Measurements from ENCODE around the gene KIF26A. TPM values are rescaled to one million over a fixed set of nuclear protein-coding genes. Genes with fewer than 3 reads are reported as not detected.

The KIF26A gene
- total RNA-seq, 1 donor from 2014 or later, result 0.26 TPM

DNA sequence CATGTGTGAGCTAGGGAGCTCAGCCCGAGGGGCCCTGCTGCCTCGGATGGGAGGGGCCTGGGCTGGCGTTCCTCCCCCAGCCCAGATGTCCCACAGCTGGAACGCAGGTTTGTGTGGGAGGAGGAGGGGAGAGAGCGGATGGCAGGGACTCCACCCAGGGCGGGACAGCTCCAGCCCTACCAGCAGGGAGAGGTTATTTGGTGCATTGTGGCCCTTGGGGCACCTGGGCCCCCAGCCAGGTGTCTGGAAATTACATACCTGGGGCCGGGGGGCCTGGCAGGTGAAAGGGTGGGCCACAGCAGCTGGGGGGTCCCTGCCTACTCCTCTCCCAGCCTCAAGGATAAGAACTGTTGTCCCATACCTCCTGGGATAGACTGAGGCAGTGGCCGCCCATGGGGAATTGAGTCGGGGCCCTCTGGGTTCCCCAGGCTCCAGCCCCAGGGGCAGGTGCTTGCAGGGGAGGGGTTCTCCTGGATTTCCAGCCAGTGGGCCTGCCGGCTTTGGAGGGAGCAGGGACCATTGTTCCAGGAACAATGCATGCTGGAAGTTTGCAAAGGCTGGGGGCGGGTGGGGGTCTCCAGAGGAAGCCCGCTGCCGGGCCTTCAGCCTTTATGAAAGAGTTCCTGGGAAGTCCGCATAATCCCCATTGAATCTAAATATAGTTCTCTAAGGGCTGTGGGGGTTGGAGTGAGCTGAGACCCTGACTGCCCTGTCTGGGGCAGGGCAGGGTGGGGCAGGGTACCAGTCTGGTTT is 1.2 kb downstream of the KIF26A start:
- no peak for FAIRE-seq
- Histone ChIP-seq H3K4me3 (ENCODE audit: low read depth, low read length) (no peak overlapping the region), H3K27me3 (ENCODE audit: control insufficient read depth, insufficient read depth, low read length) (peaks cover 30% of the 10 kb centered on the region), H3K36me3 (ENCODE audit: control insufficient read depth, insufficient read depth, low read length) (no peaks in the 10 kb centered on the region)
- DNase-seq (ENCODE audit: low read depth), result no peak
- TF ChIP-seq, protein P1, sequence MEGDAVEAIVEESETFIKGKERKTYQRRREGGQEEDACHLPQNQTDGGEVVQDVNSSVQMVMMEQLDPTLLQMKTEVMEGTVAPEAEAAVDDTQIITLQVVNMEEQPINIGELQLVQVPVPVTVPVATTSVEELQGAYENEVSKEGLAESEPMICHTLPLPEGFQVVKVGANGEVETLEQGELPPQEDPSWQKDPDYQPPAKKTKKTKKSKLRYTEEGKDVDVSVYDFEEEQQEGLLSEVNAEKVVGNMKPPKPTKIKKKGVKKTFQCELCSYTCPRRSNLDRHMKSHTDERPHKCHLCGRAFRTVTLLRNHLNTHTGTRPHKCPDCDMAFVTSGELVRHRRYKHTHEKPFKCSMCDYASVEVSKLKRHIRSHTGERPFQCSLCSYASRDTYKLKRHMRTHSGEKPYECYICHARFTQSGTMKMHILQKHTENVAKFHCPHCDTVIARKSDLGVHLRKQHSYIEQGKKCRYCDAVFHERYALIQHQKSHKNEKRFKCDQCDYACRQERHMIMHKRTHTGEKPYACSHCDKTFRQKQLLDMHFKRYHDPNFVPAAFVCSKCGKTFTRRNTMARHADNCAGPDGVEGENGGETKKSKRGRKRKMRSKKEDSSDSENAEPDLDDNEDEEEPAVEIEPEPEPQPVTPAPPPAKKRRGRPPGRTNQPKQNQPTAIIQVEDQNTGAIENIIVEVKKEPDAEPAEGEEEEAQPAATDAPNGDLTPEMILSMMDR (IDR thresholded peaks at IDR 0.05; ENCODE audit: insufficient read depth, low read length, severe bottlenecking), result no peak

DNA sequence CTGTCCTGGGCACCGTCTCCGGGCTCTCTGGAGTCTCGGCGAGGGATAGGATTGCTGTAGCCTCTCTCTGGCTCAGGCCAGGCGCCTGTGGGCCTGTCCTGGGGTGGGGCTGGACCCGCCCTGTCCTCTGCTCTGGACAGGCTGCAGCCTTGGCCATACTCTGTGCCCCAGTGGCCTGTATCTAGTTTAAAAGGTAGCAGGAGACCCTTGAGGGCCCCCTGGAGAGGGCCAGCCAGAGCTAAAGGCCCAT is 1.8 kb downstream of the KIF26A start:
- H3K36me3 ChIP-seq (ENCODE audit: control insufficient read depth, insufficient read depth, low read length), result no peaks in the 10 kb centered on the region
- FAIRE-seq, result no peak
- H3K4me3 ChIP-seq (ENCODE audit: low read depth, low read length), result no peak overlapping the region
- peaks cover 28% of the 10 kb centered on the region for H3K27me3 ChIP-seq (ENCODE audit: control insufficient read depth, insufficient read depth, low read length)
- DNase-seq (ENCODE audit: low read depth), result no peak
- TF ChIP-seq, protein P1 (IDR thresholded peaks at IDR 0.05; ENCODE audit: insufficient read depth, low read length, severe bottlenecking), result no peak

DNA sequence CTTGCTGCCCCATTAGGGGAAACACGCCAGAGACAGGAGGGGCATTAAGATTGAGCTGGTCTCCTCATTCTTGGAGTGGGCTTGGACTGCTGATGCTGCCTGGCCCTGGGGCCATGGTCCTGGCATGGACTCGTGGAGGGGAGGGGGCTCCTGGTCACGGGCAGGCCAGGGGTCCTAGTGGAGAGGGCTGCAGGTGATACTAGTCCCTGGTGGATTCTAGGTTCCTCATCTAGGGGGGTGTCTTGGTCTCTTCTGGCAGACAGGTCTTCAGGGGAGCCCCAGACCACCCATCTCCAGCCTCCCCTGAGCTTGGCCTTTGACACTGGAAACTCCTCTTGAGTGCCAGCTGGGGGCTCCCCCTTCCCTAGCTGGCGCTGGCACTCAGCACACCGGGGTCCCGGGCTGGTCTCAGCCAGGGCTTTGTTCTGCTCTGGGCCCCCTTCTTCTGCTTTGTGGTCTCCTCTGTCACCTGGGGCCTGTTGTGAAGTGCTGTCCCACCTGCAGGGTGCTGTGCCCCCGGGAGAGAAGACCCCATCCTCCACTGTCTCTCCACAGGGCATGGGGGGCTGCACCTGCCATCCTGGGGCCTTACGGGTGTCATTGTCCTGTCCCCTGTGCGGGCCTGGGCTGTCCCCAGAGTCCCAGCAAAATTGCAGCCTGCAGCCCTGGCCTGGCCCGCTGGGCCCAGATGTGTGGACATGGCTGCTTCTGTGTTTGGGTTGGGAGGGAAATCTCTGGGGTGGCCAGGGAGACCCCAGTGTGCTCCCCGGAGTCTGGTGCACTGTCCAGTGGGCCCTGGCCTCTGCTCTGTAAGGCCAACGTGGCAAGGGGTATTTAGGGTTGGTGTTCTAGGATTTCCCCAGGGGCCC is 2.3 kb downstream of the KIF26A start:
- Histone ChIP-seq H3K4me3 (ENCODE audit: low read depth, low read length) (no peak overlapping the region), H3K36me3 (ENCODE audit: control insufficient read depth, insufficient read depth, low read length) (no peaks in the 10 kb centered on the region), H3K27me3 (ENCODE audit: control insufficient read depth, insufficient read depth, low read length) (peaks cover 22% of the 10 kb centered on the region)
- DNase-seq (ENCODE audit: low read depth), result no peak
- no peak for FAIRE-seq
- TF ChIP-seq, protein P1 (IDR thresholded peaks at IDR 0.05; ENCODE audit: insufficient read depth, low read length, severe bottlenecking), result no peak

DNA sequence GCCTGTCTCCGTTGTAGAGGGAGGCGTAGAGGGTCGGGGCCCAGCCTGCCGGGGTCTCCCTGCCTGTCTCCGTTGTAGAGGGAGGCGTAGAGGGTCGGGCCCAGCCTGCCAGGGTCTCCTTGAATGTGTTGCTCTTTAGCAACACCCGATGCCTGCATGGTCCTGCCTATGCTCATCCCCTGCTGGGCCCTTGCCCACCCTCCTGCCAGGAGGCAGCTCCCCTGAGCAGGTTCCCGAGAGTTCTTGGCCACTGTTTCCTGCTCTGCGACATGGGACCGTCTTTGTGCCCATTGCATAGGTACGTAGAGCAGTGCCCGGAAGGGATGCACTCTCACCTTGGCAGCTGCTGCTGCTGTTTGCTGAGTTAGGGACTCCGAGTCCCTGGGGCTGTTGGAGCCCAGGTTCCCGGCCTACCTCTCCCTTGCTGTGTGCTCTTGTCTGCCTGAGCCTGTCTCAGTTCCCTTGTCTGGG is 3.3 kb downstream of the KIF26A start:
- TF ChIP-seq, protein P1 (IDR thresholded peaks at IDR 0.05; ENCODE audit: insufficient read depth, low read length, severe bottlenecking), result no peak
- H3K27me3 ChIP-seq (ENCODE audit: control insufficient read depth, insufficient read depth, low read length), result peaks cover 15% of the 10 kb centered on the region
- no peak overlapping the region for H3K4me3 ChIP-seq (ENCODE audit: low read depth, low read length)
- FAIRE-seq, result no peak
- no peaks in the 10 kb centered on the region for H3K36me3 ChIP-seq (ENCODE audit: control insufficient read depth, insufficient read depth, low read length)
- no peak for DNase-seq (ENCODE audit: low read depth)

DNA sequence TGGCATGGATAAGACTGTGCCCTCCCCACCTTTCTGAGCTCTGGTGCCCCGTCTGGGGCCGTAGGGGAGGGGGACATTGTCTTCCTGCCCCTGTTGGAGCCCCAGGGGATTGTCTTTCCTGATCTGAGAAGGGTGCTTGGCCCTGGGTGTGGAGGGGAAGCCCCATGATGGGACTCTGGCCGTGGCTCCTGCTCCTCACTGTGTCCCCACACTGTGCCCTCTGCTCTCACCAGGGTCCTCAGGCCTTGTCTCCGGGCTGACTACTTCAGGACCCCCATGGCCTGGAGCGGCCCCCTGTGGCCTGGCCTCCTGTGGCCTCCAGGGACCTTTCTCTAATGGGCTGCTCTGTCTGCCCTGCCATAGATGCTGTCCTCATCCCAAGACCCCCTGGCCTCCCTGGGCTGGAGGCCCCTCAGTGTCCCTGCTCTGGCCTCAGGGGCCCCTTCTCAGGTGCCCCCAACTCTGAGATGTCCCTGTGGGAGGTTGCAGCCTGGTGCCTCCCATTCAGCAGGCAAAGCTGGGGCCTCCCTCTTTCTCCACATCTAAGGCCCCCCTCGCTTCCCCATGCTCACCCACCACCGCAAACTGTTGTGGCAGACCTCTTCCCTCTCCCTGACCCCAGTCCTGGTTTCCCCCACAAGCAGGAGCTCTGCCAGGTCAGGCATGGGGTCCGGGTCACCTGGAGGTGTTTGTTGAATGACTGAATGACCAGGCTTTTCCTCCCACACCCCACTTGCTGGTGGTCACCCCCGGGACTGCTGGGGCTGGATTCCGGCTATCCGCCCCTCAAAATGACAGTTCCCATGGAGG is 4.0 kb downstream of the KIF26A start:
- FAIRE-seq, result no peak
- no peak for DNase-seq (ENCODE audit: low read depth)
- Histone ChIP-seq H3K4me3 (ENCODE audit: low read depth, low read length) (no peak overlapping the region), H3K27me3 (ENCODE audit: control insufficient read depth, insufficient read depth, low read length) (peaks cover 8% of the 10 kb centered on the region), H3K36me3 (ENCODE audit: control insufficient read depth, insufficient read depth, low read length) (no peaks in the 10 kb centered on the region)
- TF ChIP-seq, protein P1 (IDR thresholded peaks at IDR 0.05; ENCODE audit: insufficient read depth, low read length, severe bottlenecking), result no peak

Measured in bronchial epithelial cell (primary cell).